ENCODE results near the gene COBLL1. TPM values are rescaled to one million over a fixed set of nuclear protein-coding genes. Genes with fewer than 3 reads are reported as not detected.

COBLL1 gene
- polyA plus RNA-seq, 1 donor (not counting 4 experiments of a cell fraction or from before 2014, with no cell fraction given), result 14.9 TPM

DNA sequence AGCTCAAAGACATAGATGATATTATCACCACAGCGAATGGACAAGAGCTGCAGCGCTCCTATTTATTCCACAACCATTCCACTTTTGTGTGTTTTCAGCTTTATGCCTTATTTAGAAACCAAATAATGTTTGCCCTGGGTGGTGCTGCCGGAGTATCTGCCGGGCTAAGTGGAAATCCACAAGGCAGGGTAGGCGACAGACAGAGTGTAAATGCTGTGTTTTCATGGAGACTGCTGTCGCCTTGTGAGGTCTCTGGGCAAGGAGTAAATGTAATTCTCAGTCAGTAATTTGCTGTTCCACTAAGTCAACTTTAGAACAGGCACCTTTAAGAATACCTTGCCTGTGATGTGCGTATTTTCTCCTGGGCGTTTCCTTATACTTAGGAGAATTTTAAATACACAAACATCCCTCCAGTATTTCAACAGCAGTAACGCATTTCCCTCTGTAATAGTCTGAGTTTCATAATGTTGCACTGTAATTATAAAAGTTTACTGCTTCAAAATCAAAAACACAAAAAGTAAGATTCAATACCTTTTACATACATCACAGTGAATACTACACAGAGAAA lies 60.9 kb downstream of the COBLL1 start:
- Histone ChIP-seq H4K20me1 (ENCODE audit: control insufficient read depth, extremely low read depth, insufficient read depth, low read length) (no peaks in the 10 kb centered on the region), H3K4me1 (ENCODE audit: control insufficient read depth, extremely low read depth, insufficient read depth, low read length) (peaks cover 12% of the 10 kb centered on the region), H3K4me2 (ENCODE audit: control insufficient read depth, extremely low read depth, insufficient read depth, low read depth, low read length) (no peak overlapping the region), H3K4me3 (ENCODE audit: control insufficient read depth in 2 of 3, extremely low read depth in 1 of 3, insufficient read depth in 2 of 3, low read depth in 1 of 3, low read length in 3 of 3) (no peak overlapping the region), H3K27ac (ENCODE audit: control insufficient read depth, insufficient read depth, low read length) (no peak overlapping the region), H2AFZ (ENCODE audit: control insufficient read depth, low read length) (no peak overlapping the region), H3K27me3 (ENCODE audit: control insufficient read depth, extremely low read depth, insufficient read depth, low read length) (no peaks in the 10 kb centered on the region), H3K36me3 (ENCODE audit: control insufficient read depth in 2 of 2, extremely low read depth in 1 of 2, insufficient read depth in 2 of 2, low read length in 2 of 2) (peaks cover 0 to 3% of the 10 kb centered on the region in 2 experiments), H3K9ac (ENCODE audit: control insufficient read depth, extremely low read depth, insufficient read depth, low read length) (no peak overlapping the region), H3K79me2 (ENCODE audit: control insufficient read depth, insufficient read depth, low read length) (no peaks in the 10 kb centered on the region), H3K9me1 (ENCODE audit: control insufficient read depth, extremely low read depth, insufficient read depth, low read length) (no peaks in the 10 kb centered on the region), H3K9me3 (ENCODE audit: control insufficient read depth, low read depth, low read length) (no peaks in the 10 kb centered on the region)
- TF ChIP-seq CTCF (optimal IDR thresholded peaks at IDR 0.05 in 1 of 3, IDR thresholded peaks at IDR 0.05 in 1 of 3, conservative IDR thresholded peaks at IDR 0.05 in 1 of 3; ENCODE audit: extremely low read depth in 1 of 3, insufficient read depth in 2 of 3, low read length in 3 of 3), result no peak
- no peak for TF ChIP-seq EZH2 (IDR thresholded peaks at IDR 0.05; ENCODE audit: low read length)
- dilution Hi-C loops (cut with MboI; ENCODE audit: extremely low pct_ligation_motif_present, low sequenced_read_pairs), result no loop called here
- no peak for DNase-seq (ENCODE audit: low read depth, low spot score)
- no peak for FAIRE-seq

- dilution Hi-C loops (cut with MboI; ENCODE audit: extremely low pct_ligation_motif_present, low sequenced_read_pairs), result no loop called here
These were observed 62.1 kb downstream of the COBLL1 start for GRCh38 chr2:164779383-164780057.

More at GRCh38 chr2:164779383-164780057, 62.1 kb downstream of the COBLL1 start:
- H3K9me3 ChIP-seq (ENCODE audit: control insufficient read depth, low read depth, low read length), result no peaks in the 10 kb centered on the region
- no peaks in the 10 kb centered on the region for H4K20me1 ChIP-seq (ENCODE audit: control insufficient read depth, extremely low read depth, insufficient read depth, low read length)
- DNase-seq (ENCODE audit: low read depth, low spot score) (no peak), FAIRE-seq (no peak)
- no peak overlapping the region for H3K4me2 ChIP-seq (ENCODE audit: control insufficient read depth, extremely low read depth, insufficient read depth, low read depth, low read length)
- no peaks in the 10 kb centered on the region for H3K9me1 ChIP-seq (ENCODE audit: control insufficient read depth, extremely low read depth, insufficient read depth, low read length)
- H3K27me3 ChIP-seq (ENCODE audit: control insufficient read depth, extremely low read depth, insufficient read depth, low read length), result no peaks in the 10 kb centered on the region
- H3K36me3 ChIP-seq (ENCODE audit: control insufficient read depth in 2 of 2, extremely low read depth in 1 of 2, insufficient read depth in 2 of 2, low read length in 2 of 2), result peaks cover 0 to 3% of the 10 kb centered on the region in 2 experiments
- no peak overlapping the region for H2AFZ ChIP-seq (ENCODE audit: control insufficient read depth, low read length)
- TF ChIP-seq CTCF (optimal IDR thresholded peaks at IDR 0.05 in 1 of 3, IDR thresholded peaks at IDR 0.05 in 1 of 3, conservative IDR thresholded peaks at IDR 0.05 in 1 of 3; ENCODE audit: extremely low read depth in 1 of 3, insufficient read depth in 2 of 3, low read length in 3 of 3) (no peak), EZH2 (IDR thresholded peaks at IDR 0.05; ENCODE audit: low read length) (no peak)
- no peak overlapping the region for H3K4me3 ChIP-seq (ENCODE audit: control insufficient read depth in 2 of 3, extremely low read depth in 1 of 3, insufficient read depth in 2 of 3, low read depth in 1 of 3, low read length in 3 of 3)
- H3K79me2 ChIP-seq (ENCODE audit: control insufficient read depth, insufficient read depth, low read length), result no peaks in the 10 kb centered on the region
- peaks cover 12% of the 10 kb centered on the region for H3K4me1 ChIP-seq (ENCODE audit: control insufficient read depth, extremely low read depth, insufficient read depth, low read length)
- H3K27ac ChIP-seq (ENCODE audit: control insufficient read depth, insufficient read depth, low read length), result peak overlapping the region; percentile 47
- H3K9ac ChIP-seq (ENCODE audit: control insufficient read depth, extremely low read depth, insufficient read depth, low read length), result no peak overlapping the region
